MM.1S (cell line): Measurements from ENCODE around the gene TECPR2.
"Not testable (repeated sequence)": the region's sequence is repeated elsewhere in the genome, so short reads cannot be mapped to it uniquely, and the experiment has no call there.

Experiments
- DNase-seq: peaks from one replicate; pipeline ENCODE4 v3.0.0-alpha.2; 2015
- H2AFZ ChIP-seq: fragments of 300-600 bp; sonication (generic); 2 replicates; pipeline ENCODE4 v1.6.0; 2016; ENCODE audit warnings: antibody characterized with exemption, low read length
- H3F3A ChIP-seq: fragments of 300-600 bp; sonication (generic); 2 replicates; pipeline ENCODE4 v1.6.1; 2016; ENCODE audit warnings: mild to moderate bottlenecking, antibody characterized with exemption, low read length, moderate library complexity, mixed read lengths; ENCODE audit not compliant: insufficient read depth
- H3K27ac ChIP-seq: fragments of 300-600 bp; sonication (generic); 2 replicates; pipeline ENCODE4 v1.5.1; 2016; ENCODE audit warnings: mild to moderate bottlenecking, low read length
- H3K27me3 ChIP-seq: fragments of 300-600 bp; sonication (generic); replicated peaks from 2 replicates; pipeline ENCODE4 v1.6.0; 2016; ENCODE audit warnings: low read length; ENCODE audit not compliant: insufficient read depth
- H3K36me3 ChIP-seq: fragments of 300-600 bp; sonication (generic); replicated peaks from 2 replicates; pipeline ENCODE4 v1.6.1; 2016; ENCODE audit warnings: mild to moderate bottlenecking, low read length, mixed read lengths; ENCODE audit not compliant: insufficient read depth
- H3K4me1 ChIP-seq: fragments of 300-600 bp; sonication (generic); 2 replicates; pipeline ENCODE4 v1.6.1; 2016; ENCODE audit warnings: low read length, mixed read lengths
- H3K4me2 ChIP-seq: fragments of 300-600 bp; sonication (generic); 2 replicates; pipeline ENCODE4 v1.6.0; 2016; ENCODE audit warnings: low read depth, low read length
- H3K4me3 ChIP-seq: fragments of 300-600 bp; sonication (generic); 2 replicates; pipeline ENCODE4 v1.5.1; 2016; ENCODE audit warnings: low read length, mixed read lengths
- H3K79me2 ChIP-seq: fragments of 300-600 bp; sonication (generic); 2 replicates; pipeline ENCODE4 v1.6.1; 2016; ENCODE audit warnings: mixed run types, low read length, mixed read lengths
- H3K9ac ChIP-seq: fragments of 300-600 bp; sonication (generic); 2 replicates; pipeline ENCODE4 v1.6.1; 2016; ENCODE audit warnings: low read length, mixed read lengths
- H3K9me2 ChIP-seq: fragments of 300-600 bp; sonication (generic); replicated peaks from 2 replicates; pipeline ENCODE4 v1.6.1; 2016; ENCODE audit warnings: mild to moderate bottlenecking, low read length, mixed read lengths; ENCODE audit not compliant: insufficient read depth
- H3K9me3 ChIP-seq: fragments of 300-600 bp; sonication (generic); replicated peaks from 2 replicates; pipeline ENCODE4 v1.6.1; 2016; ENCODE audit warnings: mild to moderate bottlenecking, low read length, mixed read lengths; ENCODE audit not compliant: insufficient read depth
- H4K20me1 ChIP-seq: fragments of 300-600 bp; sonication (generic); 2 replicates; pipeline ENCODE4 v1.6.1; 2016; ENCODE audit warnings: mild to moderate bottlenecking, low read length, moderate library complexity, mixed read lengths; ENCODE audit not compliant: insufficient read depth
- EZH2 ChIP-seq: fragments of 300-600 bp; sonication (generic); optimal IDR thresholded peaks from 2 replicates; pipeline ENCODE3; 2017; ENCODE audit warnings: low read depth, mild to moderate bottlenecking, antibody characterized with exemption, low read length, mixed read lengths
- EZH2phosphoT487 ChIP-seq: fragments of 300-600 bp; sonication (generic); IDR thresholded peaks from 2 replicates; pipeline ENCODE4 v1.6.1; 2018; ENCODE audit warnings: antibody characterized with exemption, low read length
- TF ChIP-seq, protein P1 (sequence below): fragments of 300-600 bp; sonication (generic); IDR thresholded peaks from 2 replicates; pipeline ENCODE4 v1.5.1; 2016; ENCODE audit warnings: antibody characterized with exemption, low read length, mixed read lengths

The TECPR2 gene

DNA sequence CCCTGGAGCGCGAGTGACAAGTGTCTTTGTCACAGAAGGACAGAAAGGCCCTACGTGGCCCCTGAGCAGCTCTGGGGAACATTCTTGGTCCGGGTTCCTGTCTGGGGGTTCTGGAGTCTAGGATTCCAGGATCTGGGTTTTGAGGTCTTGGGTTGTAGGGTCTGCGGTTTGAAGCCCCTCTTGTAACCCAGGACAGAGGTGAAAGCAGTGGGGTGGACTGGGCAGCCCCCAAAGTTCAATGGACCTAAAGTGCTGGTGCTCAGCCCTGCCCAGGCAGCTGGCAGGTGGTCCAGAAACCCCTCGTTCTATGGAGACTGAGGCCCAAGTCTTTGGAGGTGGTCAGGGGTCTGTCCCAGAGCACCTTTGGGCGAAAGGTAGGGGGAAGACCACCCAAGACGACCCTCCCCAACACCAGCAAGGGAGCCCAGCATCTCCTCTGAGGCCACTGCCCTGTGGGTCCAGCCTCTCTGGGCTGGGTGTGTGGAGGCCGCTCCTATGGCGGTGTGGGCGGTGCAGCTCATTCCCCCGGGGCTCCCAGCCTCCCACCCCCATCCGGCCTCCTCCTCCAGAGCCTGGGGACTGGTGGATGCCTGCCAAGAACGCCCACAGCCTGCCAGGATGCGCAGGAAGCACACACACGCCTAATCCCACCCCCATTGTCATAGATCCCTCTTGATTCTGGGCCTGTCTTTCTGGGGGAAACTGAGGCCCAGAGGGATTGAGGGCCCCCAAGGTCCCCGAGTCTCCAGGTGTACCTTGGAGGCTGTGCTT is 177.0 kb downstream of the TECPR2 start:
- Histone ChIP-seq H3K79me2 (no peaks in the 10 kb centered on the region), H3K27ac (no peak overlapping the region), H2AFZ (no peak overlapping the region), H3K27me3 (peaks cover 8% of the 10 kb centered on the region), H3K4me2 (no peak overlapping the region), H3K9ac (no peak overlapping the region), H4K20me1 (no peaks in the 10 kb centered on the region), H3K9me2 (no peaks in the 10 kb centered on the region), H3F3A (no peaks in the 10 kb centered on the region), H3K36me3 (no peaks in the 10 kb centered on the region), H3K9me3 (no peaks in the 10 kb centered on the region), H3K4me3 (no peak overlapping the region), H3K4me1 (no peaks in the 10 kb centered on the region)
- TF ChIP-seq, protein P1, sequence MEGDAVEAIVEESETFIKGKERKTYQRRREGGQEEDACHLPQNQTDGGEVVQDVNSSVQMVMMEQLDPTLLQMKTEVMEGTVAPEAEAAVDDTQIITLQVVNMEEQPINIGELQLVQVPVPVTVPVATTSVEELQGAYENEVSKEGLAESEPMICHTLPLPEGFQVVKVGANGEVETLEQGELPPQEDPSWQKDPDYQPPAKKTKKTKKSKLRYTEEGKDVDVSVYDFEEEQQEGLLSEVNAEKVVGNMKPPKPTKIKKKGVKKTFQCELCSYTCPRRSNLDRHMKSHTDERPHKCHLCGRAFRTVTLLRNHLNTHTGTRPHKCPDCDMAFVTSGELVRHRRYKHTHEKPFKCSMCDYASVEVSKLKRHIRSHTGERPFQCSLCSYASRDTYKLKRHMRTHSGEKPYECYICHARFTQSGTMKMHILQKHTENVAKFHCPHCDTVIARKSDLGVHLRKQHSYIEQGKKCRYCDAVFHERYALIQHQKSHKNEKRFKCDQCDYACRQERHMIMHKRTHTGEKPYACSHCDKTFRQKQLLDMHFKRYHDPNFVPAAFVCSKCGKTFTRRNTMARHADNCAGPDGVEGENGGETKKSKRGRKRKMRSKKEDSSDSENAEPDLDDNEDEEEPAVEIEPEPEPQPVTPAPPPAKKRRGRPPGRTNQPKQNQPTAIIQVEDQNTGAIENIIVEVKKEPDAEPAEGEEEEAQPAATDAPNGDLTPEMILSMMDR, result no peak
- no peak for DNase-seq

DNA sequence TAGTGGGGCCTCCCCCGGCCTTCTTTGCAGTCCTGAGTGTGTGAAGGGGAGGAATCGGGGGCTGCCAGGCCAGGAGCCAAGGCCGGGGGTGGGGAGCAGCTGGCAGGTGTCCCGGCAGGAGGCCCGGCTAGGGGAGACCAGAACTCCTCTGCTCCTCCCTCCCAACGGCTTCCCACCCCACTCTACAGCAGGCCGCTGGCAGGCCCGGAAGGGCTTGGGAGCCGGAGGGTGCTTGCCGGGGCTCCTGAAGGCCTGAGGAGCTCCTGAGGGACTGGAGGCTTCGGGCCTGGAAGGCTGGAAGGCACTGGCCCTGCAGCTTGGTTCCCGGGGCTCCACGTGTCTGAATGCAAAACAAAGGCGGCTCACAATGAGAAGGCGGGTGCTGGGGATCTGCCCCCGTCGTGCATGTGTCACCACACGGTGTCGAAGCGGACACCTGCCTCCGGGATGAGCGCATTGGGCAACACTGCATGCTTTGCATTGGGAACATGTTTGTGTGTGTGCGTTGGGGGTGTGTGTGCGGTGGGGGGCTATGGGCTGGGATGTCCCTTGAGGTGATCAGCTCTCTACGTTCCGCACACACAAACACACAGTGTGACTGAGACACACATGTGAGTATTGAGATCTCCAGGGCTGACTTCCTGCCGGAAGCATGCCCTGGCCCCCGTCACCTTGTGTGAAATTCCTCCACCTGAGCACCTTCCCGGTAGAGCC is 177.7 kb downstream of the TECPR2 start:
- Histone ChIP-seq H3K4me3 (no peak overlapping the region), H3K9me3 (no peaks in the 10 kb centered on the region), H2AFZ (no peak overlapping the region), H3K36me3 (no peaks in the 10 kb centered on the region), H3K9ac (no peak overlapping the region), H3K27me3 (peaks cover 16% of the 10 kb centered on the region), H3K4me1 (no peaks in the 10 kb centered on the region), H3F3A (no peaks in the 10 kb centered on the region), H4K20me1 (no peaks in the 10 kb centered on the region), H3K79me2 (no peaks in the 10 kb centered on the region), H3K4me2 (no peak overlapping the region), H3K9me2 (no peaks in the 10 kb centered on the region), H3K27ac (no peak overlapping the region)
- TF ChIP-seq EZH2phosphoT487 (no peak), EZH2 (no peak)
- TF ChIP-seq, protein P1, result no peak
- DNase-seq, result no peak

DNA sequence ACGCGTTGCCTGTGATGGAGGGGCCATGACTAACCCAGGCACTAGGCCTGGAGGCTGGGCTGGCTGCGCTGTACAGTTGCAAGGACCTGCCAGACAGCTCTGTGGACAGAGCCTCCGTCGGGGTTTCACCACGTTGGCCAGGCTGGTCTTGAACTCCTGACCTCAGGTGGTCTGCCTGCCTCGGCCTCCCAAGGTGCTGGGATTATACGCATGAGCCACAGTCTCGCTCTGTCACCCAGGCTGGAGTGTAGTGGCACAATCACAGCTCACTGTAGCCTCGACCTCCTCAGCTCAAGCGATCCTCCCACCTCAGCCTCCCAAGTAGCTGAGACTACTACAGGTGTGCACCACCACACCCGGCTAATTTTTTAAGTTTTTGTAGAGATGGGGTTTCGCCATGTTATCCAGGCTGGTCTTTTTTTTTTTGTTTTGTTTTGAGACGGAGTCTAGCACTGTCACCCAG is 178.3 kb downstream of the TECPR2 start:
- H3K4me1 ChIP-seq, result not testable (repeated sequence)

DNA sequence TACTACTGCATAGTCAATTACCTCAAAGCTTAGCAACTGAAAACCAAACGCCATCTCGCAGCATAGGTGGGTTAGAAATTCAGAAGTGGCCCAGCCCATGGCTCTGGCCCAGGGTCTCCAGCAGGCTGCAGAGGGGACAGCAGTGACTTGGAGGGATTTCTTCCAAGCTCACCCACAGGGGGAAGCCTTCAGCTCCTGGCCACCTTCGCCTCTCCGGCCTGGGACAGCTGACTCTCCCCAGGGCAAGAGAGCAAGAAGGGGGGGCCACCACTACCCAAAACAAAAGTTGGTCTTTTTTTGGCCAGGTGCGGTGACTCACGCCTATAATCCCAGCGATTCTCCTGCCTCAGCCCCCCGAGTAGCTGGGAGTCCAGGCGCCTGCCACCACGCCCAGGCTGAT is 179.0 kb downstream of the TECPR2 start:
- Histone ChIP-seq H4K20me1 (no peaks in the 10 kb centered on the region), H2AFZ (no peak overlapping the region), H3K4me2 (no peak overlapping the region), H3K36me3 (no peaks in the 10 kb centered on the region), H3K9ac (no peak overlapping the region), H3K4me1 (no peaks in the 10 kb centered on the region), H3K27ac (no peak overlapping the region), H3K4me3 (no peak overlapping the region), H3K27me3 (peaks cover 16% of the 10 kb centered on the region), H3K79me2 (no peaks in the 10 kb centered on the region), H3F3A (no peaks in the 10 kb centered on the region), H3K9me2 (no peaks in the 10 kb centered on the region), H3K9me3 (no peaks in the 10 kb centered on the region)
- DNase-seq, result no peak
- TF ChIP-seq EZH2, result no peak
- no peak for TF ChIP-seq EZH2phosphoT487
- TF ChIP-seq, protein P1, result no peak

More for the DNA sequence above, 178.3 kb downstream of the TECPR2 start:
- H3K4me3 ChIP-seq, H3K4me2 ChIP-seq, H3K27ac ChIP-seq, H3F3A ChIP-seq, H4K20me1 ChIP-seq, H3K79me2 ChIP-seq, DNase-seq, H3K36me3 ChIP-seq, H2AFZ ChIP-seq, H3K9me2 ChIP-seq, H3K9me3 ChIP-seq, H3K9ac ChIP-seq: not testable (repeated sequence)
- peaks cover 16% of the 10 kb centered on the region for H3K27me3 ChIP-seq
